Measurements from ENCODE around the gene SIPA1L3. TPM values are rescaled to one million over a fixed set of nuclear protein-coding genes. Genes with fewer than 3 reads are reported as not detected.
"Not testable (repeated sequence)": the region's sequence is repeated elsewhere in the genome, so short reads cannot be mapped to it uniquely, and the experiment has no call there.

The SIPA1L3 gene
- total and polyA plus RNA-seq, 11 donors, result 4.7 to 22.9 (median 8.8) TPM

- DNase-seq (peak in 4 of 5 donors; percentile 52 to 73 (median 61)), ATAC-seq (peak in 3 of 4 donors; percentile 82 to 89 (median 83))
- Histone ChIP-seq H3K9me3 (no peaks in the 10 kb centered on the region), H3K4me1 (peaks cover 7 to 24% (median 16%) of the 10 kb centered on the region in 12 donors), H3K27me3 (peaks cover 21 to 92% (median 58%) of the 10 kb centered on the region in 9 donors), H3K4me3 (peak within 1 kb of the TSS; percentile 14 to 58 (median 46)), H3K27ac (no peak within 1 kb of the TSS), H3K36me3 (no peaks in the 10 kb centered on the region)
- TF ChIP-seq CTCF (IDR thresholded peaks at IDR 0.05), result no peak
- TF ChIP-seq POLR2A (IDR thresholded peaks at IDR 0.05), result no peak
- WGBS, 4 donors, result 3 to 10% (median 4%) methylated on average over 17 to 61 of the region's 61 CpGs
- intact Hi-C loops (cut with DNase I), result loop anchor here in 4 of 10 donors (10.0 kb wide), 3 partner anchors 79 to 329 kb away; partner anchors contain the start of genes SIPA1L3 (in 1 of the 4) and WDR87 (in 1 of the 4)
Observed at GRCh38 chr19:38224014-38224862, 317.2 kb downstream of the SIPA1L3 start, which contains the start of gene DPF1. Gene DPF1 (minus strand): TSS chr19:38224222. CDS start chr19:38224142, 80 bp downstream.

GRCh38 chr19:38224863-38225218 lies 317.8 kb downstream of the SIPA1L3 start:
- not testable (repeated sequence) for H3K36me3 ChIP-seq, H3K4me3 ChIP-seq, DNase-seq, H3K27ac ChIP-seq, ATAC-seq, H3K9me3 ChIP-seq
- H3K4me1 ChIP-seq, result peaks cover 7 to 25% (median 18%) of the 10 kb centered on the region in 12 donors
- 83 to 94% (median 92%) methylated on average over 6 of the region's 6 CpGs for WGBS, 4 donors
- peaks cover 23 to 91% (median 59%) of the 10 kb centered on the region in 9 donors for H3K27me3 ChIP-seq
- intact Hi-C loops (cut with DNase I), result loop anchor here in 8 of 10 donors (5.0 to 10.0 kb wide), 7 partner anchors 78 to 330 kb away; partner anchors contain the start of genes SIPA1L3 (in 1 of the 8) and WDR87 (in 1 of the 8)

DNA sequence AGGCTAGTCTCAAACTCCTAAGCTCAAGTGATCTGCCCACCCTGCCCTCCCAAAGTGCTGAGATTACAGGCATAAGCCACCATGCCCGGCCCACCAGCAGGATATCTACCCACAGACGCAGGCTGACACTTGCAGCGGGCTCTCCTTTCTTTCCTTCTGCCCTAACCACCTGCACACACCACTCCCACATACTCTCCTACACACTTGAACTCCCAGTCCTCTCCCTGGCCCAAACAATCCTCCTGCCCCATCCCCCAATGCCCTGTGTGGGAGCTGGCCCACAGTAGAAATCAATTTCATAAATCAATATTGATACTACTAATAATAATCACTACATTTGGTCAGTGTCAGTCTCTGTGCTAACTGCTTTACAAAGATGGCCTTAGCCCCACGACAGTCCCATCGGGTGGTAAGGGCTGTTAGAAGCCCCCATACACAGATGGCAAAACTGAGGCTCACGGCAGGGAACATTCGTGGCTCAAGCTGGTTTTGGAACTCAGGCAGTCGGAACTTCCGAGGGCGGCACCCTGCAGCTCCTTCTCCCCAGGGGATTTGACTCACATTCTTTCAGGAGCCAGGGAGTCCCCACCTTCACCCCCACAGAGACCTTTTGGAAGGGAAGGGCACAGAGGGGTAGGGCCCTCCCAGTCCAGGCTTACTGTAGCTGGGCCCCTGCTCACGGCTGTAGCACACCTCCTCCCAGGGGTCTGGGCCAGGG lies 320.4 kb downstream of the SIPA1L3 start:
- intact Hi-C loops (cut with DNase I), result loop anchor here in 8 of 10 donors (5.0 to 10.0 kb wide), 7 partner anchors 80 to 333 kb away; partner anchors contain the start of genes SIPA1L3 (in 1 of the 8) and WDR87 (in 1 of the 8)
- Histone ChIP-seq H3K9me3 (no peaks in the 10 kb centered on the region), H3K36me3 (no peaks in the 10 kb centered on the region), H3K27me3 (peaks cover 19 to 81% (median 50%) of the 10 kb centered on the region in 9 donors), H3K4me3 (no peak overlapping the region), H3K4me1 (peaks cover 7 to 25% (median 18%) of the 10 kb centered on the region in 12 donors), H3K27ac (no peak overlapping the region)
- no peak for TF ChIP-seq POLR2A (IDR thresholded peaks at IDR 0.05)
- TF ChIP-seq CTCF (IDR thresholded peaks at IDR 0.05), result no peak
- DNase-seq, result no peak
- WGBS, 4 donors, result 63 to 84% (median 68%) methylated on average over 10 to 11 of the region's 11 CpGs
- ATAC-seq, result no peak

- intact Hi-C loops (cut with DNase I), result loop anchor here in 8 of 10 donors (5.0 to 10.0 kb wide), 7 partner anchors 81 to 333 kb away; partner anchors contain the start of genes SIPA1L3 (in 1 of the 8) and WDR87 (in 1 of the 8)
Observed at GRCh38 chr19:38228005-38228377, 321.0 kb downstream of the SIPA1L3 start.

More at GRCh38 chr19:38228005-38228377, 321.0 kb downstream of the SIPA1L3 start:
- Histone ChIP-seq H3K27ac (no peak overlapping the region), H3K4me3 (peak overlapping the region in 4 of 12 donors; percentile 25 to 44 (median 32)), H3K4me1 (peaks cover 7 to 25% (median 18%) of the 10 kb centered on the region in 12 donors), H3K36me3 (no peaks in the 10 kb centered on the region), H3K9me3 (no peaks in the 10 kb centered on the region), H3K27me3 (peaks cover 17 to 80% (median 45%) of the 10 kb centered on the region in 9 donors)
- no peak for TF ChIP-seq CTCF (IDR thresholded peaks at IDR 0.05)
- no peak for TF ChIP-seq POLR2A (IDR thresholded peaks at IDR 0.05)
- no peak for ATAC-seq
- no peak for DNase-seq
- 16 to 28% (median 25%) methylated on average over 7 to 16 of the region's 16 CpGs for WGBS, 4 donors

Data from heart left ventricle (tissue), 16 donors.